Left renal cortex interstitium (tissue), 4 donors: ENCODE data around the gene KCNK6. TPM values are rescaled to one million over a fixed set of nuclear protein-coding genes. Genes with fewer than 3 reads are reported as not detected.

Experiments
- polyA plus RNA-seq, 4 donors: library from polyadenylated mRNA; unstranded; fragments of 120-200 nt; gene quantifications; one replicate each; pipeline ENCODE4 v1.2.1, GENCODE V29; 2013; ENCODE audit not compliant: insufficient read length in 4 of 4

Gene KCNK6
- polyA plus RNA-seq, 4 donors, result 3.2 to 4.1 (median 3.6) TPM

Other genes with a start within 250 kb of the KCNK6 start
- gene DPF1, start 95.6 kb upstream of the KCNK6 start, polyA plus RNA-seq, result 1 to 10 TPM; 1.3 to 2.2 (median 1.8) TPM
- 10 to 100 TPM in 1 of 4 donors, 1 to 10 TPM in 3; 6.9 to 15.0 (median 8.3) TPM for gene PPP1R14A, start 63.5 kb upstream of the KCNK6 start, polyA plus RNA-seq
- 100 to 1,000 TPM; 308 to 375 (median 337) TPM for gene SPINT2, start 55.3 kb upstream of the KCNK6 start, polyA plus RNA-seq
- 10 to 100 TPM in 3 of 4 donors, 1 to 10 TPM in 1; 6.9 to 15.2 (median 12.2) TPM for gene C19orf33, start 15.6 kb upstream of the KCNK6 start, polyA plus RNA-seq
- 10 to 100 TPM; 28.5 to 45.4 (median 38.1) TPM for gene YIF1B, start 3.9 kb upstream of the KCNK6 start, polyA plus RNA-seq
- 10 to 100 TPM in 2 of 4 donors, 1 to 10 TPM in 2; 4.6 to 12.3 (median 8.3) TPM for gene CATSPERG, start 16.0 kb downstream of the KCNK6 start, polyA plus RNA-seq
- gene PSMD8, start 54.7 kb downstream of the KCNK6 start, polyA plus RNA-seq, result 100 to 1,000 TPM; 150 to 193 (median 165) TPM
- 1 to 10 TPM in 1 of 4 donors, under 1 TPM in 3; 0.27 to 1.5 (median 0.69) TPM for gene GGN, start 68.2 kb downstream of the KCNK6 start, polyA plus RNA-seq
- 1 to 10 TPM in 3 of 4 donors, under 1 TPM in 1; 0.78 to 1.5 (median 1.2) TPM for gene SPRED3, start 68.9 kb downstream of the KCNK6 start, polyA plus RNA-seq
- gene FAM98C, start 83.2 kb downstream of the KCNK6 start, polyA plus RNA-seq, result 10 to 100 TPM; 12.2 to 20.2 (median 18.6) TPM
- gene RASGRP4, start 106.4 kb downstream of the KCNK6 start, polyA plus RNA-seq, result 1 to 10 TPM in 1 of 4 donors, under 1 TPM in 3; 0.72 to 1.4 (median 0.82) TPM
- 1 to 10 TPM; 4.2 to 7.2 (median 5.1) TPM for gene RYR1, start 113.8 kb downstream of the KCNK6 start, polyA plus RNA-seq